HG02763 (cell line): ENCODE results near the gene TARBP2.
A peak's percentile ranks its signal among the peaks of the same experiment; 100 is the strongest.

Source experiments
- ATAC-seq: cut with Tn5 transposase; IDR thresholded peaks from one replicate; pipeline ENCODE4 v1.9.1; 2021; ENCODE audit warnings: mild to moderate bottlenecking, moderate library complexity; ENCODE audit not compliant: unreplicated experiment

TARBP2 gene

DNA sequence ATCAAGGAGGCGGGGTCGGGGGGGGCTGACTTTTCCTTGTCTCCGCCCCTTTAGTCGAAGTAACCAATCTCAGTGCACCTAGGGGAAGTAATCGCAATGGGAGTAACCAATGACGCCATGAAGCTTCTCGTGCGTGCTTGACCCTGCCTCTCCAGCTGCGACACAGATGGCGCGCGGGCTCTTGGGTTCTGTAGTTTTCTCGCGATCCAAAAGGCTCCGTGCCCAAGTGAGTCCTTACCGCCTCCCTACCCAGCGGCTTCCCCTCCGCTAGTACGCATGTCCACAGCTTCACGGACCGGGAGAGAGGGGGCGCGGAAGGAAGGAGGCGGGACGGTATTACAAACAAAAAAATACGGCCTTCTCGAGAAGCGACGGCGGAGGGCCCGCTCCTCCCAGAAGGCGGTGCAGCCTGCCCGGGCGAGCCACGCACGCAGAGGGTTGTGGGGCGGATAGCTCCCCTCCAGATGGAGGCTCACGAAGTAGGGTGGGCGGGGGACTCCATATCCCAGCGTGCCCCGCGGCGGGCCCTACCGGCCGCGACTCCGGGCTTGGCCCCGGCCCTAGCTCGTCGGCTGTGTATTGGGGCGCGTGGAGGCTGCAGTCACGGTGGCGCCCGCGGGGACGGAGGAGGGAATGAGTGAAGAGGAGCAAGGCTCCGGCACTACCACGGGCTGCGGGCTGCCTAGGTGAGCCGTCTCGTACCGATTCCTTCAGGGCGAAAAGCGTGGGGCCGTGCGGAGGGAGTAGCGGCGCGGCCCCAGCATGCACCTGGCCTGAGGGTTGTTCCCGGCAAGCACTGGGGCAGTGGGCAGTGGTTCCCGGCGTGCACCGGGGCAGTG lies at the start of gene TARBP2:
TARBP2 (plus strand) TSS at position 508 of the 839 bp plus-strand sequence; CDS start at position 634, 126 bp downstream.
- ATAC-seq = peak; percentile 79

DNA sequence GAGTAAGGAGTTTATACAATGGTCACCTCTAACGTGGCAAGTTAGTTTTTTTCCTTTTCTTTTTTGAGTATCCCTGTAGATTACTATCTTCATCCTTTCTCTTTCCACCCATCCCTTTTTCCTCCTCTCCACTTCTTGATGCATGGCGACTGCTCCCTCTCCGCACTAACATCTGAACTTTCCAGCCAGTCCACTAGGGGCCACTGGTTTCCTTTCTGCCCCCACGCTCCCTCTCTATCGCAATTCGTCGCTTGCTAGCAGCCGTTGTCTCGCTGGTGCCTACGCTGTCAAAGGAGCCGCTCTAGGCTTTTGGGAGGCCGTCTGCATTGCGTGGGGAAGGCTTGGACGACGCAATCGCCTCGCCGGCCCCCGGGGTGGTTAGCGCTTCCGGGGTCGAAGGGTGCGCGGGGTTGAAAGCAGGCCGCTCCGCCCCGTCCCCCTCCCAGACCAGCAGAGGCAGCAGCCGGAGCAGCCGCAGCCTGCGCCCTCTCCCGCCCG lies 49.4 kb upstream of the TARBP2 start, which contains the start of gene PCBP2:
PCBP2 (plus strand) TSS at position 442 of the 498 bp plus-strand sequence. CDS start 2,699 bp downstream, outside the sequence.
- ATAC-seq = peak; percentile 94

GRCh38 chr12:53452159-53453077 lies 48.7 kb upstream of the TARBP2 start:
- peak; percentile 33 for ATAC-seq

- ATAC-seq = no peak
Observed at GRCh38 chr12:53453953-53454640, 47.0 kb upstream of the TARBP2 start.

DNA sequence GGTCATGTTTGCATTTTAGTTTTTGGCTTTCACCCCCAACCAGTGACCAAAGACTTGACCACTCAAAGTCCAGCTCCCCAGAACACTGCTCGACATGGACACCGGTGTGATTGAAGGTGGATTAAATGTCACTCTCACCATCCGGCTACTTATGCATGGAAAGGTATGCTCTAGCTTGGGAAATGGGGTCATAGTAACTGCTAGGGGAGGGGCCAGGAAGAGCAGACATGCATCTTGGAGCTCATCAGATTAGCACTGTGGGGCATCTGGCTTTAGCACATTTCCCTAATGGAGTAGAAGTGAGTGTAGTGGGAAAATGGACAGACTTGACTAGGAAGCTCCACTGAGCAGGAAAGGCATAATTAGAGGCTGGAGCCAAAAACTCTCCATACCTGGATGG lies 46.4 kb upstream of the TARBP2 start:
- no peak for ATAC-seq

DNA sequence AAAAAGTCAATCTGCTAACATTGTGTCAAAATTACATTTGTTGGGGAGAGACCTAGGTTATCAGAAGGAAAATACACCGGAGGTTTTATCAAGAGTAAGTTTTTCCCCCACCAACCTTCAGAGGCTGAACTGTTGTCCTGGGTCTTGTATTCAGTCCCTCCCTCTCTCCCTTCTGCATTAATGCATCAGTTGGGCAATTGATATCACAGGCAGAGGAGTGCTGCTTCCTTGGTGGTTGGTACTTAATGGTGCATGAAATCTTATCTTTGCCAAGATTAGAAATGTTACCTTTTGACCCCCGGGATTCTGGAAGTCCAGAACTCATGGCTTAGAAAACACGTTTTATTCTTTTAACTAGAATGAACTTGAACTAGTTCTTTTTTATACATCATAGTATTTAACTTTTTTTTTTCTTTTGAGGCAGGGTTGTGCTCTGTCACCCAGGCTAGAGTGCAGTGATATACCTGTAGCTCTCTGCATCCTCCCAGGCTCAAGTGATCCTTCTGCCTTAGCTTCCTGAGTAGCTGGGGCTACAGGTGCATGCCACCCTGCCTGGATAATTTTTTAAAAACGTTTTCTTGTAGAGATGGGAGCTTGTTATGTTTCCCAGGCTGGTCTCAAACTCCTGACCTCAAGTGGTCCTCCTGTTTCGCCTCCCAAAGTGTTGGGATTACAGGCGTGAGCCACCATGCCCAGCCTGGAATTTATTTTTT lies 44.3 kb upstream of the TARBP2 start:
- no peak for ATAC-seq

GRCh38 chr12:53459097-53459496 lies 42.0 kb upstream of the TARBP2 start:
- ATAC-seq = no peak

DNA sequence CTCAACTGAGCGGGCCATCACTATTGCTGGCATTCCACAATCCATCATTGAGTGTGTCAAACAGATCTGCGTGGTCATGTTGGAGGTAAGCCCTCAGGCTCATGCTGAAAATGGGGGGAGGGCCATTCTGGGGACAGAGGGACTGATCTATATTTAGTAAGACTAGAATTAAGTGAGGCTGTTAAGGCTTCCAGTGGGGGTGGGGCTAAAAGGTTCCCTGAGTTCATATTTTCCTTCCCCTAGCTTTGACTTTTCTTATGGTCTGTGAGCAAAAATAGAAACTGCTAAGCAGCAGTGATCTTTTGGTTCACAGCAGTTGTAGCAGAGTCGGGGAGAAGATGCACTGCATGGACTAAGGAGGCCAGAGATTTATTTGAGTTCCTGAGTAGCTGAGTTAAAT lies 40.0 kb upstream of the TARBP2 start:
- ATAC-seq = no peak

DNA sequence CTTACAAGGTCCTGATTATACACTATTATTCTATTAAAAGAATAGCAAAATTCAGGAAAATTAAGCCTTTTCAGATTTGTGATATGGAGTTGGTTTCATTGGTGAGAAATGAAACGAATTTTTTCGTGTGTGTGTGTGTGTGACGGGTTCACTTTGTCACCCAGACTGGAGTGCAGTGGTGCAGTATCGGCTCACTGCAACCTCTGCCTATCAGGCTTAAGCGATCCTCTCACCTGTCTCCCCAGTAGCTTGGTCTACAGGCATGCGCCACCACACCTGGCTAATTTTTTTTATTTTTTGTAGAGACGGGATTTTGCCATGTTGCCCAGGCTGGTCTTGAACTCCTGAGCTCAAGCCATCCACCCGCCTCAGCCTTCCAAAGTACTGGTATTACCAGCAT lies 39.5 kb upstream of the TARBP2 start:
- ATAC-seq = no peak

DNA sequence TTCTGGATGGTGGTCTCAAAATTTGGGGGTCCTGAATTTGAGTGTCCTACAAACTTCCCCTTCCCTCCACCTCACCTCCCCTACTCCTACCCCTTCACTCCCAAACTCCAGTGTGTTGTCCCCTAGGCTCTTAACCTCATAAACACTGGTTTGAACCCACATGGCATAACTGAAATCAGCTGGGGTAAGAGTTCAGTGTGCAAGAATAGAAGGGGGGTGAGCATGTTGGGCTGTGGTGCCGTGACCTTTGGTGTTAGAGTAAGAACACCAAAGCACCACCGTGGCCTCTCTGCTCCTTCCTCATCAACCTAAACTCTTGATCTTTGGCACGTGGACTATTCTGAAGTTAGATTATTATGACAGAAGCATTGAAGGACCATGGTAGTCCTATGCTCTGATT lies 38.1 kb upstream of the TARBP2 start:
- ATAC-seq = no peak

DNA sequence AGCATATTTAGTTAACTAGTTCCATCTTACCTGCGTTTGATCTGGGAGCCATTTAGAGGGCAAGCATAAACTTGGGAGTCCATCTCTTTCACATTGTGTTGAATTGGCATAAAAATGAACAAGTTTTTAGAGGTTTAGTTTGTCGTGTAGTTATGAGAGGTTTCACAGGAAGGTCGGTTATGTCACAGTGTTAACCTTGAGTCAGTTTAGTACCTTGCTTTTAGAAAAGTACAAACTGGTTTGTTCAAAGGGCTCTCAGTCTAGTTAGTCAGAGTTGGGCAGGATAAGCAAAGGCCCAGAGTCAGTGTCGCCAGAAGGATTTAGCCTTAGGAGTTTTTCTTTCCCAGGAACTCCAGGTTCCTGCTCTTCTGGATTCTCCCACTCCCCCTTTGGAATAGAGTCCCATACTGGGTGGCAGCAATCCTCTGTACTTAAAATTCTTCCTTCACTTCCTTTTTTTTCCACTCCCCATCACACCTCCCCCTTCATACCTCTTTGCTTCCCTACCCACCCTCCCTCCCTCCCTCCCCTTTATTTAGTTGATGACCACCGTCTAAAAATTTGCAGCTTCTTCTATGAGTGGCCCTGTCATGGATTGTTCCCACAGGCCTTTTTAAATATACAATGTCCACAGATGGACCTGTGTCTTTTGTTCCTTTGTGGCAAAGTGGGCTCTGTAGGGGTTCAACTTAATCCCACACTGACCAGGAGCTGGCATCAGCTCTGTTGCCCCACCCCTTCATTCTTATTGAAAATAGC lies 37.1 kb upstream of the TARBP2 start:
- no peak for ATAC-seq

DNA sequence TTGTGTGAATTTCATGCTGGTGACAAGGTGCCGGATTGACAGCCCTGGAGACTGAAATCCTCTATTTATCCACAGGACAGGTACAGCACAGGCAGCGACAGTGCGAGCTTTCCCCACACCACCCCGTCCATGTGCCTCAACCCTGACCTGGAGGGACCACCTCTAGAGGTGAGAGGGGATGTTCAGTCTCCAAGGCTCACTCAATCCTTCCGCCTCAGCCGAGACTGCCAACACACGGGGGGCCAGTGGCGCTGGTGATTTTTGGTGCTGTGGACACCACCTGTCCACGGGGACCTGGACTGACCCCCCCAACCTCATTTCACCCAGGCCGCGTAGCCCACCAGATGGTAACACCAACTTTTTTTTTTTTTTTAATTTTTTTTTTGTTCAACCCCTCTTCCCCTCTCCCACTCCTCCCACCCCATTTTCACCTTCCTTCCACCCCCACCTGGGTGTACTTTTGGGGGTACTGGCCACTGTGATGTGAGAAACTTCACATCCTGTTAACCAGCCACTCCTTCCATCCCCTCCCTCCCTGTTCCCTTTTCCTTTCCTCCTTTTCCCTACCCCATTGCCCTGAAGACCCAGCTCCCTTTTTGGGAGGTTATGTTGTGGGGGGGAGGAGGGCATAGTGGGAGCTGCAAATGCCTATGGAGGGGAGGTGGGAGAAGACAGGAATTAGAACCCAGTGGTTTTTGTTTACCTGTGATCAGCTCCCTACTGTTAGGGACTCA lies 36.2 kb upstream of the TARBP2 start:
- no peak for ATAC-seq

DNA sequence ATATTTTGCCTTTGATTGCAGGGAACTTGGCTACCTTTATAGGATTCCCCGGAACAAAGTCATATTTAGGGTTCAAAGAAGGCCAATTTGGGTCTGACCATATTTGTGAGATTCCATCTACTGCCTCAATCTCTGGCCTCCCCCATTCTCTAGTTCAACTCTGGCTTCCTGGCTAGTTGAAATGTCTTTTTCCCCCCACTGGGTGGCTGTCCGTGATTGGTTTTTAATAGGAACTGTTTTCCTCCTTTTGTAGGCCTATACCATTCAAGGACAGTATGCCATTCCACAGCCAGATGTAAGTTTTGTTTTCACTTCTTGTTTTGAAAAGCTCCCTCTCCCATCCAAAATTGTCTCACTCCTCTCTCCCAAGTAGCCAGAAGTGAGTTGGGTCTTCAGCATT lies 35.4 kb upstream of the TARBP2 start:
- no peak for ATAC-seq

DNA sequence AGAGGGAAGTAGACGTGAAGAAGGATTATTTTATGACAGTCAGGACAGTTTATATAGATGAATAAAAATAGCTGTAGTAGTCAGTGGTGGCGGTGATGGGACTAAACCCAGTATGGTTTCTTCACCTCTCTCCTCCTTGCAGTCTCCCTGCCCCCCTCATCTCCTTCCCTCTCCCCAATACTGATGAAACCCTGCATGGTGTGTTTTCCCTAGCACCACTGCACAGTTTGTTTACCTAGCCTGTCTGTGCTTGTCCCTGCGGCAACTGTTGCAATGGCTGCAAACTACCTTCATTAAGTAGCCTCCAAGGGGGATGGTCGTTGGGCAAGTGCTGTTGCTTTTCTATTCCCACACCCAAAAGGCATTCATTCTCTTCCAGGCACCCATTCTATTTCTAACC lies 34.4 kb upstream of the TARBP2 start:
- ATAC-seq = no peak

DNA sequence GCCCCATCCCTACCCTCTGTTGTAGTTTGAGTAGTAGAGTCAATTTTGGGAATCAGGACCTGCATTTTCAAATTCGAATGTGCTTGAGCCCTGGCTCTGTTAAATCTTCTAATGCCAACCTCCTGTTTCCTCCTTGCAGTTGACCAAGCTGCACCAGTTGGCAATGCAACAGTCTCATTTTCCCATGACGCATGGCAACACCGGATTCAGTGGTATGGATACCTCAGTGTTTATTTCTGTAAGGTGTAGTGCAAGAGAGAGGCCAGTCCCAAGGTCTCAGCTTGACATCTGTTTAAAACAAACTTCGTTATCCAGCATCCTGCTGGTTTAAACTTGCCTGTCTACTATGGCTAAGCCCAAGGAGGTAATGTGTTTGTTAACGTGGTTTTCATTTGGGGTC lies 34.0 kb upstream of the TARBP2 start:
- ATAC-seq = no peak

DNA sequence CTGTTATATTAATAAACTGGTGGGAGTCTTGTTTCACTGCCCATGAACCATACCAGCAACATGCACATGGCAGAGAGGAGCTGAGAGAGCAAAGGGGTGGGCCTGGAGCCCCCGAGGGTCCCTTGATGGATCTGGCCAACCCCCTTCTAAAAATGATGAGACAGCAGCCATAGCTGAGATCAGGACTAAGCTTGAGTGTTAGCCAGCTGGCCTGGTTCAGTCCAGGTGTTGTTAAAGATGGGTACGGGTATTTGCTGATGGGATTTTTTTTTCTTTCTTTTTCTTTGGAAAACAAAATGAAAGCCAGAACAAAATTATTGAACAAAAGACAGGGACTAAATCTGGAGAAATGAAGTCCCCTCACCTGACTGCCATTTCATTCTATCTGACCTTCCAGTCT lies 33.2 kb upstream of the TARBP2 start:
- no peak for ATAC-seq

GRCh38 chr12:53468282-53468681 lies 32.8 kb upstream of the TARBP2 start:
- ATAC-seq = no peak

- ATAC-seq = no peak
Observed at GRCh38 chr12:53472056-53472582, 29.0 kb upstream of the TARBP2 start.

GRCh38 chr12:53474077-53474476 lies 27.0 kb upstream of the TARBP2 start:
- ATAC-seq = no peak
